ENCODE measurements around the gene RPS6KB1. TPM values are rescaled to one million over a fixed set of nuclear protein-coding genes. Genes with fewer than 3 reads are reported as not detected.
"Not testable (repeated sequence)": the region's sequence is repeated elsewhere in the genome, so short reads cannot be mapped to it uniquely, and the experiment has no call there.

Gene RPS6KB1
- total RNA-seq, 1 donor from 2014 or later: 19.2 TPM

GRCh38 chr17:59972778-59973177, 79.9 kb downstream of the RPS6KB1 start:
- DNase-seq (ENCODE audit: low read depth): no peak
- no peak overlapping the region for H3K4me3 ChIP-seq (ENCODE audit: low read depth, low read length)
- no peaks in the 10 kb centered on the region for H3K27me3 ChIP-seq (ENCODE audit: control insufficient read depth, insufficient read depth, low read length)
- no peaks in the 10 kb centered on the region for H3K36me3 ChIP-seq (ENCODE audit: control insufficient read depth, insufficient read depth, low read length)
- TF ChIP-seq, protein P1, sequence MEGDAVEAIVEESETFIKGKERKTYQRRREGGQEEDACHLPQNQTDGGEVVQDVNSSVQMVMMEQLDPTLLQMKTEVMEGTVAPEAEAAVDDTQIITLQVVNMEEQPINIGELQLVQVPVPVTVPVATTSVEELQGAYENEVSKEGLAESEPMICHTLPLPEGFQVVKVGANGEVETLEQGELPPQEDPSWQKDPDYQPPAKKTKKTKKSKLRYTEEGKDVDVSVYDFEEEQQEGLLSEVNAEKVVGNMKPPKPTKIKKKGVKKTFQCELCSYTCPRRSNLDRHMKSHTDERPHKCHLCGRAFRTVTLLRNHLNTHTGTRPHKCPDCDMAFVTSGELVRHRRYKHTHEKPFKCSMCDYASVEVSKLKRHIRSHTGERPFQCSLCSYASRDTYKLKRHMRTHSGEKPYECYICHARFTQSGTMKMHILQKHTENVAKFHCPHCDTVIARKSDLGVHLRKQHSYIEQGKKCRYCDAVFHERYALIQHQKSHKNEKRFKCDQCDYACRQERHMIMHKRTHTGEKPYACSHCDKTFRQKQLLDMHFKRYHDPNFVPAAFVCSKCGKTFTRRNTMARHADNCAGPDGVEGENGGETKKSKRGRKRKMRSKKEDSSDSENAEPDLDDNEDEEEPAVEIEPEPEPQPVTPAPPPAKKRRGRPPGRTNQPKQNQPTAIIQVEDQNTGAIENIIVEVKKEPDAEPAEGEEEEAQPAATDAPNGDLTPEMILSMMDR (IDR thresholded peaks at IDR 0.05; ENCODE audit: insufficient read depth, low read length, poor library complexity, severe bottlenecking): no peak

DNA sequence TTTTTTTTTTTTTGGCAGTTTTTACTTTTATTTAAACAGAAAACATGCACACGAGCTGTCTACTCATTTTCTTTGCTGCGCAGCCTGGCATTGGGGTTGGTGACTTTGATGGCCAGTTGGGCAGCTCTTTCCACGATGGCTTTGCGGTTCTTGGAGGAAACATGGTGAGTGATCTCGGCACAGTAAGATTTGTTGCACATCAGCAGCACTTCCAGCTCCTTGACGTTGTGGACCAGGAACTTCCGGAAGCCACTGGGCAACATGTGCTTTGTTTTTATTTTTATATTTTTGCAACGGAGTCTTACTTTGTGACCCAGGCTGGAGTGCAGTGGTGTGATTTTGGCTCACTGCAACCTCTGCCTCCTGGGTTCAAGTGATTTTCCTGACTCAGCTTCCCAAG, 80.6 kb downstream of the RPS6KB1 start:
- DNase-seq (ENCODE audit: low read depth); H3K4me3 ChIP-seq (ENCODE audit: low read depth, low read length); H3K27me3 ChIP-seq (ENCODE audit: control insufficient read depth, insufficient read depth, low read length); H3K36me3 ChIP-seq (ENCODE audit: control insufficient read depth, insufficient read depth, low read length): not testable (repeated sequence)

- H3K4me3 ChIP-seq (ENCODE audit: low read depth, low read length); H3K27me3 ChIP-seq (ENCODE audit: control insufficient read depth, insufficient read depth, low read length); DNase-seq (ENCODE audit: low read depth); H3K36me3 ChIP-seq (ENCODE audit: control insufficient read depth, insufficient read depth, low read length): not testable (repeated sequence)
These were observed 82.2 kb downstream of the RPS6KB1 start for GRCh38 chr17:59975166-59975565.

- DNase-seq (ENCODE audit: low read depth); H3K27me3 ChIP-seq (ENCODE audit: control insufficient read depth, insufficient read depth, low read length); H3K36me3 ChIP-seq (ENCODE audit: control insufficient read depth, insufficient read depth, low read length); H3K4me3 ChIP-seq (ENCODE audit: low read depth, low read length): not testable (repeated sequence)
These were observed 103.7 kb downstream of the RPS6KB1 start for GRCh38 chr17:59996608-59997007.

Other genes with a start within 250 kb of the RPS6KB1 start
- 40.5 and 52.2 TPM in 2 replicates for gene PTRH2, start 185.7 kb upstream of the RPS6KB1 start, total RNA-seq
- gene VMP1, start 185.5 kb upstream of the RPS6KB1 start, total RNA-seq: 171 and 224 TPM in 2 replicates
- 5.9 and 8.3 TPM in 2 replicates for gene TUBD1, start 178 bp upstream of the RPS6KB1 start, total RNA-seq
- gene RNFT1, start 71.6 kb downstream of the RPS6KB1 start, total RNA-seq: 9.9 and 10.3 TPM in 2 replicates
- 24.9 and 33.8 TPM in 2 replicates for gene HEATR6, start 185.8 kb downstream of the RPS6KB1 start, total RNA-seq